Measurements from ENCODE around the gene ZBTB20. TPM values are rescaled to one million over a fixed set of nuclear protein-coding genes. Genes with fewer than 3 reads are reported as not detected.
"Not testable (repeated sequence)": the region's sequence is repeated elsewhere in the genome, so short reads cannot be mapped to it uniquely, and the experiment has no call there.

Gene ZBTB20
- total RNA-seq (2021; fragmentation: NEBNext Ultra II Directional; extraction: Animal tissue kit (Norgen Biotek cat#: 25700)): 10 to 100 TPM in 4 of 6 experiments, 1 to 10 TPM in 2; 8.0 to 14.1 (median 10.4) TPM
- long read RNA-seq, partial matches to known transcripts: 6 of 16 reads
- long read RNA-seq, other reads (novel, unspliced or antisense): 10 of 16 reads

- Mint-ChIP-seq H3K27ac (peak within 1 kb of the TSS; percentile 99), H3K27me3 (ENCODE audit: insufficient read depth) (no peaks in the 10 kb centered on the region), H3K9me3 (no peaks in the 10 kb centered on the region), H3K4me3 (peak within 1 kb of the TSS; percentile 97), H3K4me1 (ENCODE audit: low read depth) (peaks cover 23% of the 10 kb centered on the region), H3K36me3 (ENCODE audit: low read depth) (no peaks in the 10 kb centered on the region)
- peak; percentile 66 for DNase-seq
- TF ChIP-seq CTCF (IDR thresholded peaks at IDR 0.05): no peak
Measured at GRCh38 chr3:115146418-115147328, at the start of gene ZBTB20. Gene ZBTB20 (minus strand): TSS chr3:115147288.

GRCh38 chr3:115194476-115194875, 47.4 kb upstream of the ZBTB20 start:
- Mint-ChIP-seq H3K36me3 (ENCODE audit: low read depth) (no peaks in the 10 kb centered on the region), H3K4me3 (no peak overlapping the region), H3K4me1 (ENCODE audit: low read depth) (peaks cover 6% of the 10 kb centered on the region; the same call in 1 of the 2 replicates), H3K27ac (no peak overlapping the region), H3K27me3 (ENCODE audit: insufficient read depth) (no peaks in the 10 kb centered on the region), H3K9me3 (no peaks in the 10 kb centered on the region)
- no peak for TF ChIP-seq CTCF (IDR thresholded peaks at IDR 0.05)
- DNase-seq: no peak

GRCh38 chr3:115190747-115191146, 43.7 kb upstream of the ZBTB20 start:
- no peak overlapping the region for H3K4me3 Mint-ChIP-seq
- no peaks in the 10 kb centered on the region for H3K36me3 Mint-ChIP-seq (ENCODE audit: low read depth)
- no peak overlapping the region for H3K27ac Mint-ChIP-seq
- TF ChIP-seq CTCF (IDR thresholded peaks at IDR 0.05): no peak
- no peaks in the 10 kb centered on the region for H3K9me3 Mint-ChIP-seq
- no peak for DNase-seq
- H3K27me3 Mint-ChIP-seq (ENCODE audit: insufficient read depth): no peaks in the 10 kb centered on the region; the same call in 1 of the 2 replicates
- H3K4me1 Mint-ChIP-seq (ENCODE audit: low read depth): no peaks in the 10 kb centered on the region

GRCh38 chr3:115187149-115187757, 40.2 kb upstream of the ZBTB20 start:
- no peaks in the 10 kb centered on the region for H3K36me3 Mint-ChIP-seq (ENCODE audit: low read depth)
- DNase-seq: no peak
- H3K27me3 Mint-ChIP-seq (ENCODE audit: insufficient read depth): no peaks in the 10 kb centered on the region; the same call in 1 of the 2 replicates
- no peaks in the 10 kb centered on the region for H3K4me1 Mint-ChIP-seq (ENCODE audit: low read depth)
- no peak overlapping the region for H3K27ac Mint-ChIP-seq
- H3K9me3 Mint-ChIP-seq: no peaks in the 10 kb centered on the region
- H3K4me3 Mint-ChIP-seq: no peak overlapping the region
- TF ChIP-seq CTCF (IDR thresholded peaks at IDR 0.05): no peak

GRCh38 chr3:115186351-115187148, 39.5 kb upstream of the ZBTB20 start:
- DNase-seq: no peak
- no peaks in the 10 kb centered on the region for H3K36me3 Mint-ChIP-seq (ENCODE audit: low read depth)
- H3K27ac Mint-ChIP-seq: no peak overlapping the region
- H3K4me1 Mint-ChIP-seq (ENCODE audit: low read depth): no peaks in the 10 kb centered on the region
- H3K27me3 Mint-ChIP-seq (ENCODE audit: insufficient read depth): no peaks in the 10 kb centered on the region; the same call in 1 of the 2 replicates
- no peak for TF ChIP-seq CTCF (IDR thresholded peaks at IDR 0.05)
- H3K9me3 Mint-ChIP-seq: no peaks in the 10 kb centered on the region
- H3K4me3 Mint-ChIP-seq: no peak overlapping the region

GRCh38 chr3:115184859-115185572, 37.9 kb upstream of the ZBTB20 start:
- not testable (repeated sequence) for H3K27ac Mint-ChIP-seq; H3K36me3 Mint-ChIP-seq (ENCODE audit: low read depth); H3K9me3 Mint-ChIP-seq; H3K4me3 Mint-ChIP-seq; H3K27me3 Mint-ChIP-seq (ENCODE audit: insufficient read depth); DNase-seq; H3K4me1 Mint-ChIP-seq (ENCODE audit: low read depth)

GRCh38 chr3:115178930-115179329, 31.8 kb upstream of the ZBTB20 start:
- not testable (repeated sequence) for H3K27ac Mint-ChIP-seq

More at GRCh38 chr3:115178930-115179329, 31.8 kb upstream of the ZBTB20 start:
- not testable (repeated sequence) for H3K27me3 Mint-ChIP-seq (ENCODE audit: insufficient read depth); H3K36me3 Mint-ChIP-seq (ENCODE audit: low read depth); H3K4me3 Mint-ChIP-seq; DNase-seq; H3K9me3 Mint-ChIP-seq; H3K4me1 Mint-ChIP-seq (ENCODE audit: low read depth)

Measured in HFFc6 (cell line).